IMR-90 (cell line): ENCODE results near the gene MGLL. TPM values are rescaled to one million over a fixed set of nuclear protein-coding genes. Genes with fewer than 3 reads are reported as not detected.

Source experiments
- ATAC-seq: fragments of 200-7000 bp; cut with Tn5 transposase; 2 replicates; pipeline ENCODE4 v1.9.1; 2020; ENCODE audit warnings: low read depth, mild to moderate bottlenecking, moderate library complexity
- BruUV-seq: library from RNA; stranded (reverse); fragments of 400-500 nt; replicated peaks from 2 replicates; lab custom pipeline; 2021; lab: Mats Ljungman, UMichigan
- CTCF ChIA-PET: fragments of 300-600 bp; formaldehyde crosslinking; extraction: SDS; loops from one replicate; lab custom pipeline; 2021; ENCODE audit warnings: antibody characterized with exemption; lab: Yijun Ruan, JAX
- POLR2A ChIA-PET: fragments of 300-600 bp; sonication (Branson Sonifier 250); formaldehyde crosslinking; loops from one replicate; lab custom pipeline; 2022; ENCODE audit warnings: antibody characterized with exemption; ENCODE audit not compliant: unreplicated experiment; lab: Charles Lee
- DNase-seq: peaks from one replicate; pipeline ENCODE4 v3.0.0; 2013
- H2AFZ ChIP-seq: replicated peaks from 2 replicates; pipeline ENCODE3; 2013; ENCODE audit warnings: low read length, mild to moderate bottlenecking; ENCODE audit not compliant: poor library complexity
- H2AK5ac ChIP-seq: 2 replicates; pipeline ENCODE4 v1.6.1; 2013; ENCODE audit warnings: low read depth, low read length, inconsistent platforms
- H2AK9ac ChIP-seq: replicated peaks from 2 replicates; pipeline ENCODE3; 2013; ENCODE audit warnings: mild to moderate bottlenecking, low read depth, low read length, moderate library complexity; ENCODE audit not compliant: poor library complexity
- H2BK120ac ChIP-seq: 2 replicates; pipeline ENCODE4 v1.6.1; 2013; ENCODE audit warnings: low read depth, low read length, inconsistent platforms
- H2BK15ac ChIP-seq: 3 replicates; pipeline ENCODE4 v1.6.1; 2013; ENCODE audit warnings: low read depth, low read length, inconsistent platforms
- H2BK20ac ChIP-seq: 2 replicates; pipeline ENCODE4 v1.6.1; 2013; ENCODE audit warnings: low read depth, mild to moderate bottlenecking, inconsistent platforms, low read length, moderate library complexity
- H2BK5ac ChIP-seq: 2 replicates; pipeline ENCODE4 v1.6.1; 2013; ENCODE audit warnings: mild to moderate bottlenecking, low read depth, low read length, inconsistent platforms; ENCODE audit not compliant: poor library complexity, severe bottlenecking
- H3K14ac ChIP-seq: replicated peaks from 2 replicates; pipeline ENCODE4 v1.6.1; 2013; ENCODE audit warnings: low read depth, low read length, inconsistent platforms
- H3K18ac ChIP-seq: 2 replicates; pipeline ENCODE4 v1.6.1; 2013; ENCODE audit warnings: low read depth, low read length, control low read depth
- H3K23ac ChIP-seq: 2 replicates; pipeline ENCODE4 v1.6.1; 2013; ENCODE audit warnings: low read depth, low read length, inconsistent platforms
- H3K27ac ChIP-seq: 2 replicates; pipeline ENCODE4 v1.5.1; 2013; ENCODE audit warnings: mild to moderate bottlenecking, control low read depth, low read length; ENCODE audit not compliant: insufficient read depth
- H3K27me3 ChIP-seq: 2 replicates; pipeline ENCODE4 v1.6.1; 2013; ENCODE audit warnings: low read length; ENCODE audit not compliant: control insufficient read depth, insufficient read depth
- H3K36me3 ChIP-seq: 2 replicates; pipeline ENCODE4 v1.6.1; 2013; ENCODE audit warnings: low read length, mixed read lengths; ENCODE audit not compliant: control insufficient read depth, insufficient read depth
- H3K4ac ChIP-seq: 2 replicates; pipeline ENCODE4 v1.6.1; 2013; ENCODE audit warnings: low read depth, low read length, inconsistent platforms
- H3K4me1 ChIP-seq: 2 replicates; pipeline ENCODE4 v1.6.1; 2013; ENCODE audit warnings: low read length, mixed read lengths; ENCODE audit not compliant: control insufficient read depth, insufficient read depth
- H3K4me2 ChIP-seq: 2 replicates; pipeline ENCODE4 v1.6.1; 2013; ENCODE audit warnings: low read depth, mild to moderate bottlenecking, control low read depth, low read length, moderate library complexity
- H3K4me3 ChIP-seq: 2 replicates; pipeline ENCODE4 v1.5.1; 2013; ENCODE audit warnings: low read depth, mild to moderate bottlenecking, control low read depth, low read length, moderate library complexity; ENCODE audit not compliant: insufficient read depth
- H3K56ac ChIP-seq: 2 replicates; pipeline ENCODE4 v1.6.1; 2013; ENCODE audit warnings: low read length, inconsistent platforms; ENCODE audit not compliant: insufficient read depth; ENCODE audit errors: extremely low read depth
- H3K79me1 ChIP-seq, 2 experiments: 2 replicates each; pipeline ENCODE4 v1.6.1; 2013; ENCODE audit warnings: low read length in 2 of 2, inconsistent platforms in 1 of 2, low read depth in 1 of 2
- H3K9ac ChIP-seq: 2 replicates; pipeline ENCODE4 v1.6.1; 2013; ENCODE audit warnings: low read depth, low read length, control low read depth
- H3K9me1 ChIP-seq: 2 replicates; pipeline ENCODE4 v1.6.1; 2013; ENCODE audit warnings: low read length, inconsistent platforms; ENCODE audit not compliant: insufficient read depth
- H3K9me3 ChIP-seq: 2 replicates; pipeline ENCODE4 v1.6.1; 2013; ENCODE audit warnings: low read length; ENCODE audit not compliant: control insufficient read depth, insufficient read depth
- H4K20me1 ChIP-seq: 2 replicates; pipeline ENCODE4 v1.6.1; 2013; ENCODE audit warnings: low read length, inconsistent platforms; ENCODE audit not compliant: insufficient read depth
- H4K5ac ChIP-seq: 2 replicates; pipeline ENCODE4 v1.6.1; 2013; ENCODE audit warnings: mild to moderate bottlenecking, low read depth, low read length, control low read depth
- H4K8ac ChIP-seq, 2 experiments: 2 replicates each; pipeline ENCODE4 v1.6.1; 2013; ENCODE audit warnings: low read depth in 2 of 2, low read length in 2 of 2, control low read depth in 1 of 2, inconsistent platforms in 1 of 2
- H4K91ac ChIP-seq: 2 replicates; pipeline ENCODE4 v1.6.1; 2013; ENCODE audit warnings: low read depth, low read length, inconsistent platforms; ENCODE audit not compliant: insufficient read depth
- BHLHE40 ChIP-seq: fragments of 150-350 bp; IDR thresholded peaks from 2 replicates; pipeline ENCODE4 v1.6.1; 2016; ENCODE audit warnings: mild to moderate bottlenecking, low read depth, low read length
- CEBPB ChIP-seq: IDR thresholded peaks from 2 replicates; pipeline ENCODE4 v1.6.1; 2012; ENCODE audit warnings: low read depth, low read length, improper control_type of control experiment
- CHD1 ChIP-seq: IDR thresholded peaks from 2 replicates; pipeline ENCODE4 v1.6.1; 2012; ENCODE audit warnings: low read depth, low read length, improper control_type of control experiment
- FOS ChIP-seq: fragments of 150-350 bp; IDR thresholded peaks from 2 replicates; pipeline ENCODE4 v1.6.1; 2016; ENCODE audit warnings: low read depth, low read length
- MAFK ChIP-seq: IDR thresholded peaks from 2 replicates; pipeline ENCODE4 v1.6.1; 2012; ENCODE audit warnings: low read depth, low read length, improper control_type of control experiment
- MAZ ChIP-seq: IDR thresholded peaks from 2 replicates; pipeline ENCODE4 v1.6.1; 2012; ENCODE audit warnings: low read depth, mild to moderate bottlenecking, low read length, improper control_type of control experiment, moderate library complexity, borderline replicate concordance
- MXI1 ChIP-seq: IDR thresholded peaks from 2 replicates; pipeline ENCODE4 v1.6.1; 2012; ENCODE audit warnings: low read depth, mild to moderate bottlenecking, low read length, moderate library complexity, borderline replicate concordance
- NFE2L2 ChIP-seq: fragments of 150-350 bp; IDR thresholded peaks from 2 replicates; pipeline ENCODE4 v1.6.1; 2016; ENCODE audit warnings: low read depth, mild to moderate bottlenecking, low read length
- POLR2A ChIP-seq: IDR thresholded peaks from 2 replicates; pipeline ENCODE4 v1.6.1; 2012; ENCODE audit warnings: mild to moderate bottlenecking, low read depth, low read length
- RAD21 ChIP-seq: IDR thresholded peaks from 2 replicates; pipeline ENCODE4 v1.6.1; 2012; ENCODE audit warnings: low read length, improper control_type of control experiment
- RCOR1 ChIP-seq: IDR thresholded peaks from 2 replicates; pipeline ENCODE4 v1.6.1; 2012; ENCODE audit warnings: mild to moderate bottlenecking, low read length, improper control_type of control experiment; ENCODE audit not compliant: insufficient replicate concordance
- RFX5 ChIP-seq: IDR thresholded peaks from 2 replicates; pipeline ENCODE4 v1.8.0; 2012; ENCODE audit warnings: low read depth, mild to moderate bottlenecking, low read length, moderate library complexity
- SMC3 ChIP-seq: fragments of 150-350 bp; IDR thresholded peaks from 2 replicates; pipeline ENCODE4 v1.6.1; 2016; ENCODE audit warnings: low read depth, mild to moderate bottlenecking, antibody characterized with exemption, low read length, moderate library complexity
- WGBS, 2 experiments: methylation state at CpG; one replicate each; pipeline versions ENCODE4 v1.1.5 to v1.1.7; 2013; ENCODE audit warnings: missing lambda C conversion rate in 2 of 2; ENCODE audit not compliant: insufficient read length in 1 of 2; ENCODE audit errors: extremely low coverage in 2 of 2; 5-methylcytosine and 5-hydroxymethylcytosine counted together
- dilution Hi-C: fragments of 300-500 bp; cut with HindIII; formaldehyde crosslinking; loops from one replicate; pipeline ENCODE4 v1.14.3; 2018; ENCODE audit warnings: low sequenced_read_pairs; ENCODE audit not compliant: unreplicated experiment
- in situ Hi-C: fragments of 300-500 bp; cut with MboI; formaldehyde crosslinking; loops from 3 replicates; pipeline ENCODE4 v1.14.3; 2019; ENCODE audit warnings: low sequenced_read_pairs, inconsistent platforms, mixed read lengths
- intact Hi-C: fragments of 100-400 bp; cut with micrococcal nuclease; formaldehyde crosslinking; loops from 2 replicates; pipeline ENCODE4 v1.10.0; 2022
- polyA plus RNA-seq, 3 experiments: library from polyadenylated mRNA; depleted of rRNA; stranded (reverse); fragments of >200 nt; gene quantifications; 2 replicates each; pipeline ENCODE4 v1.2.3, GENCODE V29; 2012; ENCODE audit warnings: low replicate concordance in 1 of 3
- total RNA-seq: library from RNA; depleted of rRNA; stranded (reverse); fragments of >200 nt; gene quantifications from 2 replicates; pipeline ENCODE4 v1.2.3, GENCODE V29; 2012
- TF ChIP-seq, protein P1 (sequence below): conservative IDR thresholded peaks from 2 replicates; pipeline ENCODE4 v1.5.1; 2012; ENCODE audit warnings: mild to moderate bottlenecking, low read depth, low read length, improper control_type of control experiment
- TF ChIP-seq, protein P2 (sequence below): fragments of 150-350 bp; IDR thresholded peaks from 2 replicates; pipeline ENCODE4 v1.6.1; 2017; ENCODE audit warnings: mild to moderate bottlenecking, antibody characterized with exemption, low read length, low read depth
- TF ChIP-seq, protein P3 (sequence below): fragments of 150-350 bp; IDR thresholded peaks from 2 replicates; pipeline ENCODE4 v1.6.1; 2016; ENCODE audit warnings: low read depth, mild to moderate bottlenecking, low read length, moderate library complexity, borderline replicate concordance

The MGLL gene
- total and polyA plus RNA-seq, 2 of the 4 experiments (the other 2 are of a cell fraction) = 23.7 to 60.6 TPM

DNA sequence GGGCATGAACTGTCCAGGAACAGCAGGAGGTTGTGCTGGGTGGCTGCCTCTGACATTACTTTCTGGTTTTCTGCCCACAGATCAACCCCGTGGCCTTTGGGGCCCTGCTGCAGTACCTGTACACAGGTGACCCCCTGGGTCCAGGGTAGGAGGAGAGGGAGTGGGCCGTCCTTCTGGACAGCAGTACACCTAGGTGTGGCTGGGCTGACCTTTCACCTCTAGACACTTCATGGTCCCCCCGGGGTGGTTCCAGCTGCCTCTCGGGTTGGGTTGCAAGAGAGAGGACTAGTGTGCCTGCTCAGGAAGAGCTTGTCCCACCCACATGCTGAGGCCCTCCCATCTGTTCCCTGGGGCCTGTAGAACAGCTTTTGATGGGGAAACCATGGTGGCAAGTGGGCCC is 145.9 kb downstream of the MGLL start:
- Histone ChIP-seq H2AK9ac (peak overlapping the region; percentile 50), H2BK20ac (no peak overlapping the region), H3K4ac (no peak overlapping the region), H3K9me3 (no peaks in the 10 kb centered on the region), H3K4me2 (no peak overlapping the region), H3K9me1 (peaks cover 4% of the 10 kb centered on the region; the same call in 1 of the 2 replicates), H3K27ac (no peak overlapping the region), H4K8ac (no peak overlapping the region), H2BK15ac (no peak overlapping the region), H3K79me1 (peaks cover 19 to 26% of the 10 kb centered on the region in 2 experiments), H2BK120ac (no peak overlapping the region), H3K56ac (no peak overlapping the region), H3K18ac (no peak overlapping the region), H3K27me3 (no peaks in the 10 kb centered on the region), H3K4me1 (peaks cover 8% of the 10 kb centered on the region), H4K20me1 (no peaks in the 10 kb centered on the region; the same call in none of the 2 replicates), H4K91ac (no peak overlapping the region), H4K5ac (no peak overlapping the region), H3K14ac (no peak overlapping the region), H3K23ac (no peak overlapping the region), H3K9ac (no peak overlapping the region), H2BK5ac (no peak overlapping the region), H2AK5ac (no peak overlapping the region), H3K36me3 (peaks cover 31% of the 10 kb centered on the region), H2AFZ (peak overlapping the region; percentile 51), H3K4me3 (no peak overlapping the region)
- intact Hi-C loops (no loop called here), in situ Hi-C loops (no loop called here), dilution Hi-C loops (no loop called here)
- ATAC-seq (no peak), DNase-seq (no peak)
- no peak for TF ChIP-seq CEBPB
- no peak for TF ChIP-seq CHD1
- no peak for TF ChIP-seq RFX5
- no peak for TF ChIP-seq BHLHE40
- no peak for TF ChIP-seq POLR2A
- TF ChIP-seq, protein P1, sequence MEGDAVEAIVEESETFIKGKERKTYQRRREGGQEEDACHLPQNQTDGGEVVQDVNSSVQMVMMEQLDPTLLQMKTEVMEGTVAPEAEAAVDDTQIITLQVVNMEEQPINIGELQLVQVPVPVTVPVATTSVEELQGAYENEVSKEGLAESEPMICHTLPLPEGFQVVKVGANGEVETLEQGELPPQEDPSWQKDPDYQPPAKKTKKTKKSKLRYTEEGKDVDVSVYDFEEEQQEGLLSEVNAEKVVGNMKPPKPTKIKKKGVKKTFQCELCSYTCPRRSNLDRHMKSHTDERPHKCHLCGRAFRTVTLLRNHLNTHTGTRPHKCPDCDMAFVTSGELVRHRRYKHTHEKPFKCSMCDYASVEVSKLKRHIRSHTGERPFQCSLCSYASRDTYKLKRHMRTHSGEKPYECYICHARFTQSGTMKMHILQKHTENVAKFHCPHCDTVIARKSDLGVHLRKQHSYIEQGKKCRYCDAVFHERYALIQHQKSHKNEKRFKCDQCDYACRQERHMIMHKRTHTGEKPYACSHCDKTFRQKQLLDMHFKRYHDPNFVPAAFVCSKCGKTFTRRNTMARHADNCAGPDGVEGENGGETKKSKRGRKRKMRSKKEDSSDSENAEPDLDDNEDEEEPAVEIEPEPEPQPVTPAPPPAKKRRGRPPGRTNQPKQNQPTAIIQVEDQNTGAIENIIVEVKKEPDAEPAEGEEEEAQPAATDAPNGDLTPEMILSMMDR = no peak
- TF ChIP-seq FOS = no peak
- no peak for TF ChIP-seq RCOR1
- TF ChIP-seq, protein P2, sequence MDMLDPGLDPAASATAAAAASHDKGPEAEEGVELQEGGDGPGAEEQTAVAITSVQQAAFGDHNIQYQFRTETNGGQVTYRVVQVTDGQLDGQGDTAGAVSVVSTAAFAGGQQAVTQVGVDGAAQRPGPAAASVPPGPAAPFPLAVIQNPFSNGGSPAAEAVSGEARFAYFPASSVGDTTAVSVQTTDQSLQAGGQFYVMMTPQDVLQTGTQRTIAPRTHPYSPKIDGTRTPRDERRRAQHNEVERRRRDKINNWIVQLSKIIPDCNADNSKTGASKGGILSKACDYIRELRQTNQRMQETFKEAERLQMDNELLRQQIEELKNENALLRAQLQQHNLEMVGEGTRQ = no peak
- TF ChIP-seq MXI1 = no peak
- no peak for TF ChIP-seq SMC3
- TF ChIP-seq, protein P3, sequence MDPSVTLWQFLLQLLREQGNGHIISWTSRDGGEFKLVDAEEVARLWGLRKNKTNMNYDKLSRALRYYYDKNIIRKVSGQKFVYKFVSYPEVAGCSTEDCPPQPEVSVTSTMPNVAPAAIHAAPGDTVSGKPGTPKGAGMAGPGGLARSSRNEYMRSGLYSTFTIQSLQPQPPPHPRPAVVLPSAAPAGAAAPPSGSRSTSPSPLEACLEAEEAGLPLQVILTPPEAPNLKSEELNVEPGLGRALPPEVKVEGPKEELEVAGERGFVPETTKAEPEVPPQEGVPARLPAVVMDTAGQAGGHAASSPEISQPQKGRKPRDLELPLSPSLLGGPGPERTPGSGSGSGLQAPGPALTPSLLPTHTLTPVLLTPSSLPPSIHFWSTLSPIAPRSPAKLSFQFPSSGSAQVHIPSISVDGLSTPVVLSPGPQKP = no peak
- no peak for TF ChIP-seq RAD21
- TF ChIP-seq NFE2L2 = no peak
- TF ChIP-seq MAZ = no peak
- TF ChIP-seq MAFK = no peak
- no CpG with 5 or more reads among the region's 4 CpGs for WGBS, 2 experiments
- CTCF ChIA-PET = no interaction called here
- no TSS peak for BruUV-seq
- POLR2A ChIA-PET = no interaction called here
